ENCODE measurements around the gene BLCAP. TPM values are rescaled to one million over a fixed set of nuclear protein-coding genes. Genes with fewer than 3 reads are reported as not detected.
A peak's percentile ranks its signal among the peaks of the same experiment; 100 is the strongest.

BLCAP gene
- total RNA-seq, 1 donor from 2014 or later, result 111 TPM

DNA sequence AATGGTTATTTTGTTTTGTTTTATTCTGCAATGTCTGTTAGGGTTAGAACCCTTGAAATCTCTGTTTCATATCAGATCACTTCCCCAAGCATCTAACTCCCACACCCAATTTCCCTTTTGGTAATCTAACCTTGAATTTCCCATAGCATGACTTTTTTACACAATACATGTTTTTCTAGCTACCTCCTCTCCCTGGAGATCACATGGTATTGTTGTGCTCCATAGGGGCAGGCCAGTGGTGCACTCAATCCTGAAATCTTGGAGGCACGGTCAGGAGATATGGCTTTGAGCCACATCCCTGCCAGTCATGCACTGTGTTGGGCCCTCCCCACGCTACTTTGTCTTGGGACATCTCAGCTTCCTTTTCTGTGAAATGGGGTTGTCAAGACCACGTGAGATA lies 43.3 kb downstream of the BLCAP start:
- H3K79me2 ChIP-seq (ENCODE audit: insufficient read depth, low read length), result no peaks in the 10 kb centered on the region
- peaks cover 10% of the 10 kb centered on the region for H3K27me3 ChIP-seq (ENCODE audit: insufficient read depth, low read length)
- H3K9me3 ChIP-seq (ENCODE audit: insufficient read depth, low read depth, low read length), result no peaks in the 10 kb centered on the region
- no peak overlapping the region for H3K4me3 ChIP-seq (ENCODE audit: insufficient read depth, low read depth, low read length)
- Mint-ChIP-seq H3K36me3 (ENCODE audit: low read depth, unreplicated experiment) (peaks cover 10% of the 10 kb centered on the region), H3K27ac (ENCODE audit: unreplicated experiment) (no peak overlapping the region), H3K27me3 (ENCODE audit: low read depth, unreplicated experiment) (peaks cover 28% of the 10 kb centered on the region), H3K9me3 (ENCODE audit: unreplicated experiment) (peaks cover 15% of the 10 kb centered on the region), H3K4me3 (ENCODE audit: unreplicated experiment) (no peak overlapping the region), H3K4me1 (ENCODE audit: low read depth, unreplicated experiment) (peaks cover 4% of the 10 kb centered on the region)
- H2AFZ ChIP-seq (ENCODE audit: low read depth, low read length), result no peak overlapping the region
- H3K36me3 ChIP-seq (ENCODE audit: insufficient read depth, low read length), result no peaks in the 10 kb centered on the region
- DNase-seq (ENCODE audit: low read depth) (no peak), FAIRE-seq (no peak)
- TF ChIP-seq EZH2 (IDR thresholded peaks at IDR 0.05; ENCODE audit: insufficient read depth, low read length), result no peak
- TF ChIP-seq, protein P1, sequence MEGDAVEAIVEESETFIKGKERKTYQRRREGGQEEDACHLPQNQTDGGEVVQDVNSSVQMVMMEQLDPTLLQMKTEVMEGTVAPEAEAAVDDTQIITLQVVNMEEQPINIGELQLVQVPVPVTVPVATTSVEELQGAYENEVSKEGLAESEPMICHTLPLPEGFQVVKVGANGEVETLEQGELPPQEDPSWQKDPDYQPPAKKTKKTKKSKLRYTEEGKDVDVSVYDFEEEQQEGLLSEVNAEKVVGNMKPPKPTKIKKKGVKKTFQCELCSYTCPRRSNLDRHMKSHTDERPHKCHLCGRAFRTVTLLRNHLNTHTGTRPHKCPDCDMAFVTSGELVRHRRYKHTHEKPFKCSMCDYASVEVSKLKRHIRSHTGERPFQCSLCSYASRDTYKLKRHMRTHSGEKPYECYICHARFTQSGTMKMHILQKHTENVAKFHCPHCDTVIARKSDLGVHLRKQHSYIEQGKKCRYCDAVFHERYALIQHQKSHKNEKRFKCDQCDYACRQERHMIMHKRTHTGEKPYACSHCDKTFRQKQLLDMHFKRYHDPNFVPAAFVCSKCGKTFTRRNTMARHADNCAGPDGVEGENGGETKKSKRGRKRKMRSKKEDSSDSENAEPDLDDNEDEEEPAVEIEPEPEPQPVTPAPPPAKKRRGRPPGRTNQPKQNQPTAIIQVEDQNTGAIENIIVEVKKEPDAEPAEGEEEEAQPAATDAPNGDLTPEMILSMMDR (IDR thresholded peaks at IDR 0.05; ENCODE audit: insufficient read depth, low read depth, low read length), result no peak
- no peaks in the 10 kb centered on the region for H4K20me1 ChIP-seq (ENCODE audit: insufficient read depth, low read length)
- H3K9ac ChIP-seq (ENCODE audit: low read length), result no peak overlapping the region
- no peak overlapping the region for H3K4me2 ChIP-seq (ENCODE audit: low read length)
- H3K27ac ChIP-seq (ENCODE audit: low read depth, low read length), result no peak overlapping the region
- H3K4me1 ChIP-seq (ENCODE audit: insufficient read depth, low read length), result no peaks in the 10 kb centered on the region

DNA sequence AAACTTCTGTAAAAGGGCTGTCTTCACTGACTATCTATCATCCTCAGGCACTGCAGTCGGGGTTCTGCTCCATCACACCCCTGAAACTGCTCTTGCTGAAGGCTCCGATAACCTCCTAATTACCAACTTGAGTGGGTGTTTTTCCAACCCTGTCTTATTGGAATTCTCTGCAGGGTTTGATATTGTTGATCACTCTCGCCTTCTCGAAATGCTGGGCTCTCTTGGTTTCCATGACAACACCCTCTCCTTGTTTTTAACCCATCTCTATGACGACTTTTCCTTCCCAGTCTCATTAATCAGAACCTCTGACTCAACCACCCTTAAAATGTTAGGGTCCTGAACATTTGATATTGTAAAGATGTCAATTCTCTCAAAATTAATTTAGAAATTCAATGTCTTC lies 46.1 kb downstream of the BLCAP start:
- Mint-ChIP-seq H3K27me3 (ENCODE audit: low read depth, unreplicated experiment) (peaks cover 33% of the 10 kb centered on the region), H3K9me3 (ENCODE audit: unreplicated experiment) (peaks cover 17% of the 10 kb centered on the region)

DNA sequence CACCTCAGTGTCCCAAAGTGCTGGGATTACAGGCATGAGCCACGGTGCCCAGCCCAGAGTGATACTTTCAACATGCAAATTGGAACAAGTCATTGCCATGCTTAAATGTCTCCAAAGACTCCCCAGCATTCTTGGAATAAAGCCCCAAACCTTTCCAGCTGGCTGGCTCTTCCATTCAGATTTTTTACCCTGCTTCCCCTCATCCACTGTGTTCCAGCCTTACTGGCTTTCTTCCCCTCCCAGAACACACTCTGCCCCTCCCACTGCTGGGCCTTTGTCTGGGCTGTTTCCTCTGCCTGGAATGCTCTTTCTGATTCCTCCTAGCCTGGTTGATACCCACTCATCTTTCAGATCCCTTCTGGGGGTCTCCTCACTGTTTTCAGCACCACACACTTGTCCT lies 46.8 kb downstream of the BLCAP start:
- peaks cover 17% of the 10 kb centered on the region for H3K9me3 Mint-ChIP-seq (ENCODE audit: unreplicated experiment)
- H3K27ac ChIP-seq (ENCODE audit: low read depth, low read length), result no peak overlapping the region
- H3K79me2 ChIP-seq (ENCODE audit: insufficient read depth, low read length), result no peaks in the 10 kb centered on the region
- H3K4me3 ChIP-seq (ENCODE audit: insufficient read depth, low read depth, low read length), result no peak overlapping the region
- H3K36me3 ChIP-seq (ENCODE audit: insufficient read depth, low read length), result no peaks in the 10 kb centered on the region
- H3K4me1 Mint-ChIP-seq (ENCODE audit: low read depth, unreplicated experiment), result peaks cover 4% of the 10 kb centered on the region
- peak overlapping the region; percentile 10 for H3K27ac Mint-ChIP-seq (ENCODE audit: unreplicated experiment)
- DNase-seq (ENCODE audit: low read depth), result no peak
- peaks cover 34% of the 10 kb centered on the region for H3K27me3 Mint-ChIP-seq (ENCODE audit: low read depth, unreplicated experiment)
- FAIRE-seq, result no peak
- H3K4me1 ChIP-seq (ENCODE audit: insufficient read depth, low read length), result no peaks in the 10 kb centered on the region
- H3K27me3 ChIP-seq (ENCODE audit: insufficient read depth, low read length), result peaks cover 23% of the 10 kb centered on the region
- H3K36me3 Mint-ChIP-seq (ENCODE audit: low read depth, unreplicated experiment), result peaks cover 6% of the 10 kb centered on the region
- no peak overlapping the region for H3K9ac ChIP-seq (ENCODE audit: low read length)
- no peak overlapping the region for H3K4me3 Mint-ChIP-seq (ENCODE audit: unreplicated experiment)
- no peaks in the 10 kb centered on the region for H3K9me3 ChIP-seq (ENCODE audit: insufficient read depth, low read depth, low read length)
- TF ChIP-seq, protein P1 (IDR thresholded peaks at IDR 0.05; ENCODE audit: insufficient read depth, low read depth, low read length), result no peak
- TF ChIP-seq EZH2 (IDR thresholded peaks at IDR 0.05; ENCODE audit: insufficient read depth, low read length), result no peak
- H3K4me2 ChIP-seq (ENCODE audit: low read length), result no peak overlapping the region
- no peak overlapping the region for H2AFZ ChIP-seq (ENCODE audit: low read depth, low read length)
- H4K20me1 ChIP-seq (ENCODE audit: insufficient read depth, low read length), result no peaks in the 10 kb centered on the region

More for the DNA sequence above, 46.1 kb downstream of the BLCAP start:
- H3K4me1 Mint-ChIP-seq (ENCODE audit: low read depth, unreplicated experiment), result peaks cover 4% of the 10 kb centered on the region
- FAIRE-seq, result no peak
- Histone ChIP-seq H3K4me2 (ENCODE audit: low read length) (no peak overlapping the region), H3K79me2 (ENCODE audit: insufficient read depth, low read length) (no peaks in the 10 kb centered on the region), H3K4me1 (ENCODE audit: insufficient read depth, low read length) (no peaks in the 10 kb centered on the region), H3K27ac (ENCODE audit: low read depth, low read length) (no peak overlapping the region), H3K9ac (ENCODE audit: low read length) (no peak overlapping the region), H3K9me3 (ENCODE audit: insufficient read depth, low read depth, low read length) (no peaks in the 10 kb centered on the region), H3K4me3 (ENCODE audit: insufficient read depth, low read depth, low read length) (no peak overlapping the region), H3K27me3 (ENCODE audit: insufficient read depth, low read length) (peaks cover 22% of the 10 kb centered on the region), H3K36me3 (ENCODE audit: insufficient read depth, low read length) (no peaks in the 10 kb centered on the region), H4K20me1 (ENCODE audit: insufficient read depth, low read length) (no peaks in the 10 kb centered on the region), H2AFZ (ENCODE audit: low read depth, low read length) (no peak overlapping the region)
- H3K4me3 Mint-ChIP-seq (ENCODE audit: unreplicated experiment), result no peak overlapping the region
- H3K27ac Mint-ChIP-seq (ENCODE audit: unreplicated experiment), result no peak overlapping the region
- TF ChIP-seq, protein P1 (IDR thresholded peaks at IDR 0.05; ENCODE audit: insufficient read depth, low read depth, low read length), result no peak
- TF ChIP-seq EZH2 (IDR thresholded peaks at IDR 0.05; ENCODE audit: insufficient read depth, low read length), result no peak
- no peak for DNase-seq (ENCODE audit: low read depth)
- H3K36me3 Mint-ChIP-seq (ENCODE audit: low read depth, unreplicated experiment), result peaks cover 7% of the 10 kb centered on the region

Measured in astrocyte (in vitro differentiated cells and primary cell).